Osteoblast (primary cell): ENCODE results near the gene RIMBP2. TPM values are rescaled to one million over a fixed set of nuclear protein-coding genes. Genes with fewer than 3 reads are reported as not detected.

Experiments
- DNase-seq: peaks from one replicate; pipeline ENCODE4 v3.0.0; 2011; ENCODE audit warnings: low spot score, mixed read lengths; ENCODE audit not compliant: insufficient read length; ENCODE audit errors: missing footprints
- H2AFZ ChIP-seq: 2 replicates; pipeline ENCODE4 v1.6.0; 2011; ENCODE audit warnings: mild to moderate bottlenecking, low read length
- H3K27ac ChIP-seq: 2 replicates; pipeline ENCODE4 v1.5.1; 2011; ENCODE audit warnings: mild to moderate bottlenecking, low read depth, low read length, moderate library complexity
- H3K27me3 ChIP-seq: 2 replicates; pipeline ENCODE4 v1.6.0; 2012; ENCODE audit warnings: mild to moderate bottlenecking, control low read depth, inconsistent platforms, low read length, moderate library complexity; ENCODE audit not compliant: insufficient read depth
- H3K36me3 ChIP-seq: 2 replicates; pipeline ENCODE4 v1.5.1; 2011; ENCODE audit warnings: mild to moderate bottlenecking, low read length, control low read depth, moderate library complexity; ENCODE audit not compliant: insufficient read depth
- H3K4me1 ChIP-seq: 2 replicates; pipeline ENCODE4 v1.5.1; 2011; ENCODE audit warnings: mild to moderate bottlenecking, low read length, control low read depth, moderate library complexity; ENCODE audit not compliant: insufficient read depth
- H3K4me2 ChIP-seq: 2 replicates; pipeline ENCODE4 v1.6.0; 2011; ENCODE audit warnings: mild to moderate bottlenecking, low read length; ENCODE audit not compliant: insufficient read depth
- H3K4me3 ChIP-seq: fragments of 200-600 bp; sonication (generic); 3 replicates; pipeline ENCODE4 v1.5.1; 2012; ENCODE audit warnings: mild to moderate bottlenecking, low read length, inconsistent platforms; ENCODE audit not compliant: insufficient read depth
- H3K79me2 ChIP-seq: 2 replicates; pipeline ENCODE4 v1.6.0; 2012; ENCODE audit warnings: mild to moderate bottlenecking, low read length, control low read depth, inconsistent platforms; ENCODE audit not compliant: insufficient read depth
- H3K9me3 ChIP-seq: 2 replicates; pipeline ENCODE4 v1.5.1; 2011; ENCODE audit warnings: low read depth, low read length, control low read depth
- H4K20me1 ChIP-seq: 2 replicates; pipeline ENCODE4 v1.6.0; 2012; ENCODE audit warnings: mild to moderate bottlenecking, low read length, control low read depth; ENCODE audit not compliant: insufficient read depth
- total RNA-seq: library from RNA; depleted of rRNA; stranded (reverse); fragments of >200 nt; gene quantifications from 2 replicates; pipeline ENCODE4 v1.2.3, GENCODE V29; 2012
- TF ChIP-seq, protein P1 (sequence below): IDR thresholded peaks from 2 replicates; pipeline ENCODE4 v1.5.1; 2011; ENCODE audit warnings: mild to moderate bottlenecking, low read depth, low read length, moderate library complexity; ENCODE audit errors: extremely low read depth

RIMBP2 gene
- total RNA-seq, 1 donor = not detected

GRCh38 chr12:130427381-130427887 is 288.7 kb downstream of the RIMBP2 start:
- Histone ChIP-seq H4K20me1 (no peaks in the 10 kb centered on the region), H3K27me3 (no peaks in the 10 kb centered on the region), H3K4me2 (no peak overlapping the region), H3K4me1 (no peaks in the 10 kb centered on the region), H3K27ac (no peak overlapping the region), H3K79me2 (no peaks in the 10 kb centered on the region), H2AFZ (no peak overlapping the region), H3K4me3 (no peak overlapping the region), H3K36me3 (no peaks in the 10 kb centered on the region), H3K9me3 (no peaks in the 10 kb centered on the region)
- peak; percentile 31 for DNase-seq
- TF ChIP-seq, protein P1, sequence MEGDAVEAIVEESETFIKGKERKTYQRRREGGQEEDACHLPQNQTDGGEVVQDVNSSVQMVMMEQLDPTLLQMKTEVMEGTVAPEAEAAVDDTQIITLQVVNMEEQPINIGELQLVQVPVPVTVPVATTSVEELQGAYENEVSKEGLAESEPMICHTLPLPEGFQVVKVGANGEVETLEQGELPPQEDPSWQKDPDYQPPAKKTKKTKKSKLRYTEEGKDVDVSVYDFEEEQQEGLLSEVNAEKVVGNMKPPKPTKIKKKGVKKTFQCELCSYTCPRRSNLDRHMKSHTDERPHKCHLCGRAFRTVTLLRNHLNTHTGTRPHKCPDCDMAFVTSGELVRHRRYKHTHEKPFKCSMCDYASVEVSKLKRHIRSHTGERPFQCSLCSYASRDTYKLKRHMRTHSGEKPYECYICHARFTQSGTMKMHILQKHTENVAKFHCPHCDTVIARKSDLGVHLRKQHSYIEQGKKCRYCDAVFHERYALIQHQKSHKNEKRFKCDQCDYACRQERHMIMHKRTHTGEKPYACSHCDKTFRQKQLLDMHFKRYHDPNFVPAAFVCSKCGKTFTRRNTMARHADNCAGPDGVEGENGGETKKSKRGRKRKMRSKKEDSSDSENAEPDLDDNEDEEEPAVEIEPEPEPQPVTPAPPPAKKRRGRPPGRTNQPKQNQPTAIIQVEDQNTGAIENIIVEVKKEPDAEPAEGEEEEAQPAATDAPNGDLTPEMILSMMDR = no peak

DNA sequence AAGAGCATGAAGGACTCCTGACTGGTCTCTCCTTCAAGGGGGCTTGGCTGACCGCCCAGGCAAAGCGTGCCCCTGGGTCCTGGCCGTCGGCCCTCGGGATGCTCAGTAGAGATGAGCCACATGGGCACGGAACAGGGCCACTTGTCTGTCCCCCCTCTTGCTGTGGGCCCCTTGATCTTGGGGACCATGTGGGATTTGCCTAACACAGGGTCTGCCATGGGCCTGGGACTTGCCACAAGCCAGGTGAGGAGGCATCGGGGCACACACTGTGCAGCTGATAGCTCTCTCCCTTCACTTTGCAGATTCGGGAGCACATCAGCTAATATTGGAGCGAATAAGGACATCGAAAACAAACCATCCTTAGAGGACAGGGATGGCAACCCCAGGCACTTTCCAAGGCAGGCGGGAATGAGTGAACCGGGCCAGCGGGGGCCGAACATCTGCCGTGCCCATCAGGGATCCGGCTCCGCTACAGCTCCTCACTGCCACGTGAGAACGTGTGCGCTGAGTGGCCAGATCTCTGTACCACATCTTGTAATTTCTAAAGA is 290.3 kb downstream of the RIMBP2 start:
- no peaks in the 10 kb centered on the region for H3K36me3 ChIP-seq
- no peaks in the 10 kb centered on the region for H3K4me1 ChIP-seq
- no peak overlapping the region for H3K4me2 ChIP-seq
- H2AFZ ChIP-seq = no peak overlapping the region
- H3K79me2 ChIP-seq = no peaks in the 10 kb centered on the region
- no peak overlapping the region for H3K4me3 ChIP-seq
- DNase-seq = peak; percentile 43
- H4K20me1 ChIP-seq = no peaks in the 10 kb centered on the region
- H3K9me3 ChIP-seq = no peaks in the 10 kb centered on the region
- TF ChIP-seq, protein P1 = no peak
- no peak overlapping the region for H3K27ac ChIP-seq
- H3K27me3 ChIP-seq = no peaks in the 10 kb centered on the region

DNA sequence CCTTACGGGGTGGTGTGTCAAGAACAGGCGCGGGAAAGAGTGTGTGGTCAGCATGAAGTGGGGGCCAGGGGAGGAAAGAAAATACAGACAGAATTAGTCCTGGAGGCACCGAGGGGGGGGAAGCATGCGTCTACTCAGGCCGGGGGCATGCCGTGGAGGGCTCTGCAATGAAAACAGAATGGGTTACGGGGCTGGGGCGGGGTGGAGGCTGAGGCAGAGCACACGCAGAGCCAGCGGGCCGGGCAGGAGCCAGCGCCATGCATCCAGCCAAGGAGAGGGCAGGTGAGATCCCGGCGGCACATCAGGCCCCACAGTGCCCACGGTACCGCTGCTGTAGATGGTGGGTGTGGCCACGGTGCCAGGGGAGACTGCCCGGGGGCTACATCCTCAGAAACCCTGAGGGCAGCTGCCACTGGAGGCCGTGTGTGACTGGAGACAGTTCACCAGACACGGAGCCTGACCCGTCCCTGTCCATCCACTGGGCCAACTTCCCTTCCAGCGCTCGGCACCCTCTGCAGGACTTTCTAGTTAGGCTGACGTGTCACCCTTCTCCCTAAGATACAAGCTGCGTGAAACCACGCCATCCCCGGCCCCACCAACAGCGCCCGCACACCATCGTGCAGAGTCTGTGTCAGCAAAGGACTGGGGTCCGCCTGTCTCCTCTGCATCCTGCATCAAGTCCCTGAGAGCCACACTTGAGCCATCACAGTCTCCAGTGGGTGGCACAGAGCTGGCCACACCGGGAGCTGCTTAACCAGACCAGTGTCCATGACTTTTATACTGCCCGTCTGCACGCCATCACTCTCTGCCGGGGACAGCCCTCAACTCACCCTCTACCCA is 291.0 kb downstream of the RIMBP2 start:
- no peak overlapping the region for H3K27ac ChIP-seq
- TF ChIP-seq, protein P1 = no peak
- H3K4me1 ChIP-seq = no peaks in the 10 kb centered on the region
- H4K20me1 ChIP-seq = no peaks in the 10 kb centered on the region
- H3K4me3 ChIP-seq = no peak overlapping the region
- no peaks in the 10 kb centered on the region for H3K79me2 ChIP-seq
- H3K9me3 ChIP-seq = no peaks in the 10 kb centered on the region
- no peak overlapping the region for H3K4me2 ChIP-seq
- peak; percentile 52 for DNase-seq
- H3K36me3 ChIP-seq = no peaks in the 10 kb centered on the region
- no peak overlapping the region for H2AFZ ChIP-seq
- H3K27me3 ChIP-seq = no peaks in the 10 kb centered on the region
